IPS-18a (cell line): ENCODE data around the gene CIT.

Experiments used
- H3K27ac ChIP-seq: one replicate; pipeline ENCODE4 v1.5.1; 2013; ENCODE audit warnings: low read length
- H3K27me3 ChIP-seq: one replicate; pipeline ENCODE4 v1.6.1; 2013; ENCODE audit warnings: mild to moderate bottlenecking, low read length; ENCODE audit not compliant: control insufficient read depth, insufficient read depth
- H3K36me3 ChIP-seq: one replicate; pipeline ENCODE4 v1.6.1; 2013; ENCODE audit warnings: low read depth, low read length; ENCODE audit not compliant: control insufficient read depth
- H3K4me1 ChIP-seq: one replicate; pipeline ENCODE4 v1.6.1; 2013; ENCODE audit warnings: low read depth, low read length; ENCODE audit not compliant: control insufficient read depth
- H3K4me3 ChIP-seq: one replicate; pipeline ENCODE4 v1.5.1; 2013; ENCODE audit warnings: low read length
- H3K9ac ChIP-seq: one replicate; pipeline ENCODE4 v1.6.1; 2013; ENCODE audit warnings: mild to moderate bottlenecking, low read length, moderate library complexity
- H3K9me3 ChIP-seq: one replicate; pipeline ENCODE4 v1.6.1; 2013; ENCODE audit warnings: low read depth, low read length; ENCODE audit not compliant: control insufficient read depth

The CIT gene

GRCh38 chr12:119826661-119827445 is 50.3 kb downstream of the CIT start:
- Histone ChIP-seq H3K27me3 (no peaks in the 10 kb centered on the region), H3K9ac (no peak overlapping the region), H3K4me1 (no peaks in the 10 kb centered on the region), H3K27ac (no peak overlapping the region), H3K36me3 (peaks cover 35% of the 10 kb centered on the region), H3K4me3 (no peak overlapping the region), H3K9me3 (no peaks in the 10 kb centered on the region)

GRCh38 chr12:119825262-119825661 is 51.9 kb downstream of the CIT start:
- Histone ChIP-seq H3K36me3 (peaks cover 38% of the 10 kb centered on the region), H3K27me3 (no peaks in the 10 kb centered on the region), H3K4me3 (no peak overlapping the region), H3K9ac (no peak overlapping the region), H3K4me1 (no peaks in the 10 kb centered on the region), H3K27ac (no peak overlapping the region), H3K9me3 (no peaks in the 10 kb centered on the region)

- Histone ChIP-seq H3K4me1 (no peaks in the 10 kb centered on the region), H3K36me3 (peaks cover 43% of the 10 kb centered on the region)
These were observed 55.1 kb downstream of the CIT start for GRCh38 chr12:119822046-119822445.

GRCh38 chr12:119819322-119819721 is 57.8 kb downstream of the CIT start:
- H3K4me3 ChIP-seq, result no peak overlapping the region
- H3K9ac ChIP-seq, result no peak overlapping the region
- no peaks in the 10 kb centered on the region for H3K4me1 ChIP-seq
- H3K36me3 ChIP-seq, result peaks cover 37% of the 10 kb centered on the region
- no peak overlapping the region for H3K27ac ChIP-seq
- no peaks in the 10 kb centered on the region for H3K27me3 ChIP-seq
- H3K9me3 ChIP-seq, result no peaks in the 10 kb centered on the region

More at GRCh38 chr12:119822046-119822445, 55.1 kb downstream of the CIT start:
- Histone ChIP-seq H3K27me3 (no peaks in the 10 kb centered on the region), H3K9ac (no peak overlapping the region), H3K9me3 (no peaks in the 10 kb centered on the region), H3K4me3 (no peak overlapping the region), H3K27ac (no peak overlapping the region)

- Histone ChIP-seq H3K4me1 (no peaks in the 10 kb centered on the region), H3K9me3 (no peaks in the 10 kb centered on the region), H3K27ac (no peak overlapping the region), H3K36me3 (peaks cover 31% of the 10 kb centered on the region), H3K4me3 (no peak overlapping the region), H3K9ac (no peak overlapping the region), H3K27me3 (no peaks in the 10 kb centered on the region)
These were observed 59.4 kb downstream of the CIT start for GRCh38 chr12:119817546-119818343.

- Histone ChIP-seq H3K36me3 (no peaks in the 10 kb centered on the region), H3K4me3 (no peak overlapping the region), H3K27me3 (no peaks in the 10 kb centered on the region), H3K9me3 (no peaks in the 10 kb centered on the region), H3K4me1 (peaks cover 5% of the 10 kb centered on the region), H3K27ac (no peak overlapping the region), H3K9ac (no peak overlapping the region)
These were observed 68.1 kb downstream of the CIT start for GRCh38 chr12:119809023-119809422.

- Histone ChIP-seq H3K4me3 (no peak overlapping the region), H3K9ac (no peak overlapping the region), H3K4me1 (peaks cover 11% of the 10 kb centered on the region), H3K9me3 (no peaks in the 10 kb centered on the region), H3K27me3 (no peaks in the 10 kb centered on the region), H3K27ac (no peak overlapping the region), H3K36me3 (no peaks in the 10 kb centered on the region)
These were observed 68.7 kb downstream of the CIT start for GRCh38 chr12:119808441-119808840.

- H3K27me3 ChIP-seq, result no peaks in the 10 kb centered on the region
- no peak overlapping the region for H3K27ac ChIP-seq
- H3K4me3 ChIP-seq, result no peak overlapping the region
- H3K9ac ChIP-seq, result no peak overlapping the region
- H3K4me1 ChIP-seq, result peaks cover 11% of the 10 kb centered on the region
- H3K9me3 ChIP-seq, result no peaks in the 10 kb centered on the region
- no peaks in the 10 kb centered on the region for H3K36me3 ChIP-seq
These were observed 69.7 kb downstream of the CIT start for GRCh38 chr12:119807380-119807779.

GRCh38 chr12:119804011-119804641 is 73.0 kb downstream of the CIT start:
- Histone ChIP-seq H3K9me3 (no peaks in the 10 kb centered on the region), H3K27me3 (no peaks in the 10 kb centered on the region), H3K4me3 (peak overlapping the region; percentile 54), H3K9ac (no peak overlapping the region), H3K36me3 (peaks cover under 1% of the 10 kb centered on the region), H3K4me1 (peaks cover 11% of the 10 kb centered on the region), H3K27ac (no peak overlapping the region)

- no peak overlapping the region for H3K9ac ChIP-seq
- no peaks in the 10 kb centered on the region for H3K9me3 ChIP-seq
- H3K27ac ChIP-seq, result no peak overlapping the region
- H3K27me3 ChIP-seq, result no peaks in the 10 kb centered on the region
- H3K4me3 ChIP-seq, result peak overlapping the region; percentile 54
- H3K36me3 ChIP-seq, result peaks cover 8% of the 10 kb centered on the region
- peaks cover 11% of the 10 kb centered on the region for H3K4me1 ChIP-seq
These were observed 73.7 kb downstream of the CIT start for GRCh38 chr12:119803381-119803791.

- H3K4me3 ChIP-seq, result no peak overlapping the region
- H3K27ac ChIP-seq, result no peak overlapping the region
- no peak overlapping the region for H3K9ac ChIP-seq
- no peaks in the 10 kb centered on the region for H3K9me3 ChIP-seq
- H3K4me1 ChIP-seq, result peaks cover 11% of the 10 kb centered on the region
- no peaks in the 10 kb centered on the region for H3K27me3 ChIP-seq
- peaks cover 10% of the 10 kb centered on the region for H3K36me3 ChIP-seq
These were observed 74.6 kb downstream of the CIT start for GRCh38 chr12:119802472-119802871.
